IPS-15b (cell line): ENCODE data around the gene HELZ2.

Experiments used
- H3K27me3 ChIP-seq: one replicate; pipeline ENCODE4 v1.6.1; 2013; ENCODE audit warnings: low read length; ENCODE audit not compliant: control insufficient read depth, insufficient read depth
- H3K36me3 ChIP-seq: one replicate; pipeline ENCODE4 v1.6.1; 2013; ENCODE audit warnings: low read length; ENCODE audit not compliant: control insufficient read depth, insufficient read depth
- H3K4me1 ChIP-seq: one replicate; pipeline ENCODE4 v1.6.1; 2013; ENCODE audit warnings: mild to moderate bottlenecking, low read length; ENCODE audit not compliant: control insufficient read depth, insufficient read depth
- H3K4me3 ChIP-seq: one replicate; pipeline ENCODE4 v1.5.1; 2013; ENCODE audit warnings: low read depth, low read length
- H3K9ac ChIP-seq: one replicate; pipeline ENCODE4 v1.6.1; 2013; ENCODE audit warnings: low read depth, mild to moderate bottlenecking, low read length
- H3K9me3 ChIP-seq: one replicate; pipeline ENCODE4 v1.6.1; 2013; ENCODE audit warnings: mild to moderate bottlenecking, low read length; ENCODE audit not compliant: control insufficient read depth, insufficient read depth

The HELZ2 gene

DNA sequence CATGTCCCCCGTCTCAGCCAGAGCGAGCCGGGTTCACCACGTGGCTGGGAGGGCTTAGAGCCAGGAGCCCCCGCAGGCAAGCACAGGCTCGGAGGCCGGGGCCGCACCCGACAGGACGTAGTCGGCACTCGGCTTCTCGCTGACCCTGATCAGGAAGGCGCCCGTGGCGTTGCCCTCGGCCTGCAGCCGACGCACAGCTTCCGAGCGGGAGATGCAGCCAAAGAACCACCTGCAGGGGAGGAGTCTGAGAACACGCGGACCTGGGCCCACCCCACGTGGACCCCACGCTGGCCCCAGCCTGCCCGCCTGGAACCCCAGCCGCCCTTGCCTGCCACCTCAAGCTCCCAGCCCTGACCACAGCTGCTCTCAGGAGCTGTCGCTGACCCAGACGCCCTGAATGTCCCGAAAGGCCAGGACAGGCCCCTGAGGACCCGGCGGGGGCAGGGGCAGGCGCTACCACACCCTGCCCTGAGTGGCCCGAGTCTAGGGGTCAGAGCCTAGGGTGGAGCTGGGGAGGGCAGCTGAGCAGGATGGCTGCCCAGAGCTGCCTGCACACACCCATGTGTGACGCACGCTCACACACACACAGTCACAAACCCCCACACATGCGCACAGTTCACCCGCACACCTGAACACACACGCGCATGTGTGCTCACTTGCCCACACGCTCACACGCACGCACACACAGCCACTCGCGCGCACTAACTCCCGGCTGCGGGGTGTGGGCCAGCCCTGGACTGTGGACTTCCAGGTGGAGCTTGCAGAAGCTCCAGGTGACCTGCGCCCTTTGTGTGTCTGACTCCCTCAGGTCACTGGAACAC, 39.0 kb downstream of the HELZ2 start:
- Histone ChIP-seq H3K4me1 (no peaks in the 10 kb centered on the region), H3K36me3 (no peaks in the 10 kb centered on the region), H3K9me3 (no peaks in the 10 kb centered on the region), H3K9ac (no peak overlapping the region), H3K4me3 (no peak overlapping the region), H3K27me3 (no peaks in the 10 kb centered on the region)

DNA sequence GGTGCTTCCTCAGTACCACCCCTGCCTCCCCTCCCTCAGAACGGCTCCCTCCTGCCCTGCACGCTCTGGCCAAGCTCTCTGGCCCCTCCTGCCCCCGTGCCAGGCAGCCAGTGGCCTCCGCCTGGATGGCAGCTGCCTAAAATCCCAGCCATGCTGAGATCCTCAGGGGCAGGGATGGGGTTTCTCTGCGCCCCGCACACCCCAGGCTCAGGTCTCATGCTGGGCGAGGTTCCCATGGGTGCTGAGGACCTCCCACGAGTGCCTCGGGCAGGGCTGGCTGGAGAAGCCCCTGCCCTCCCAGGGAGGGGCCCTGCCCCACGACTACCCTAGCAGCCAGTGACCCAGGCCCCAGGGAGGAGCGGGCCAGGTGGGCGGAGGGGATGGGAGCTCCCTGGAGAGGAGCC, 39.6 kb downstream of the HELZ2 start:
- no peak overlapping the region for H3K9ac ChIP-seq
- H3K36me3 ChIP-seq, result no peaks in the 10 kb centered on the region
- no peaks in the 10 kb centered on the region for H3K9me3 ChIP-seq
- no peaks in the 10 kb centered on the region for H3K27me3 ChIP-seq
- no peak overlapping the region for H3K4me3 ChIP-seq
- H3K4me1 ChIP-seq, result no peaks in the 10 kb centered on the region

DNA sequence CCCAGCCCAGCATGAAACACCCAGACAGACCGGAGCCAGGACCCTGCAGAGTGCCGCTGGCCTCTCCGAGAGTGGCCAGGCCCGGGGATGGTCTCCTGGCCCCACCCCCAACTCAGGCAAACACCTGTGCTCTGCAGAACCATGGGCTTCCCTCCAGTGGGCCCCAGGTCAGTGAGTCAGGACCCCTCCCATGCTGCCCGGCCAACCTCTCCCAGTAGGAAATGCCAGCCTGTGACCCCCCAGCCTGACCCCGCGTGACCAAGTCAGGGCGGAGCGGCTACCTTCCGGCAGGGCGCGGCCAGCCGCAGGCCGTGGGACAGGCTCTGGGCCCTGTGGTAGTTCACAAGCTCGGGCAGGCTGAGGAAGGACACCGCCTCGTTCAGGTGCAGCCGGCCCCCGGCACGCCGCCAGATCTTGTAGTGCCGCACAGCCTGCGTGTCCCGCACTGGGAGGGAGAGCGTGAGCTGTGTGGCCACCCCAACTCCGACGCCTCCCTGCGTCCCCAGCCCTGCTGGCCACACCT, 40.1 kb downstream of the HELZ2 start:
- Histone ChIP-seq H3K4me3 (no peak overlapping the region), H3K27me3 (no peaks in the 10 kb centered on the region), H3K4me1 (no peaks in the 10 kb centered on the region), H3K9me3 (no peaks in the 10 kb centered on the region), H3K9ac (no peak overlapping the region), H3K36me3 (no peaks in the 10 kb centered on the region)

DNA sequence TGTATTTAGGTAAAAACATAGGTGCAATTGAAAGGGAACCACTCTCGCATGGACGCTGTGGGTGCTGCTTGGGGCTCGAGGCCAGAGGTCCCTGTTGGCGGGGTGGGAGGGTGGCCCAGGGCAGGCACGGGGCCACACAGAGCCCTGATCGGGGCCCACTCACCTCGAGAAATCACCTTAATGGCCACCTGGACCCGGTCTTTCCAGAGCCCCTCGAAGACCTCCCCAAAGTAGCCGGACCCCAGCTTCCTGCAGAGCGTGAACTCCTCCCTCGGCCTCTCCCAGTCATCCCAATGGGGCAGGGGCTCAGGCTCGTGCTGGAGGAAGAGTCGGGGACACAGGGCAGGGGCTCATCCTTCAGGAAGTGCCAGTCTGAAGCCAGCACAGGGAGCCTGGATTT, 40.7 kb downstream of the HELZ2 start:
- Histone ChIP-seq H3K36me3 (no peaks in the 10 kb centered on the region), H3K4me3 (no peak overlapping the region), H3K9ac (no peak overlapping the region), H3K4me1 (no peaks in the 10 kb centered on the region), H3K27me3 (no peaks in the 10 kb centered on the region), H3K9me3 (no peaks in the 10 kb centered on the region)

DNA sequence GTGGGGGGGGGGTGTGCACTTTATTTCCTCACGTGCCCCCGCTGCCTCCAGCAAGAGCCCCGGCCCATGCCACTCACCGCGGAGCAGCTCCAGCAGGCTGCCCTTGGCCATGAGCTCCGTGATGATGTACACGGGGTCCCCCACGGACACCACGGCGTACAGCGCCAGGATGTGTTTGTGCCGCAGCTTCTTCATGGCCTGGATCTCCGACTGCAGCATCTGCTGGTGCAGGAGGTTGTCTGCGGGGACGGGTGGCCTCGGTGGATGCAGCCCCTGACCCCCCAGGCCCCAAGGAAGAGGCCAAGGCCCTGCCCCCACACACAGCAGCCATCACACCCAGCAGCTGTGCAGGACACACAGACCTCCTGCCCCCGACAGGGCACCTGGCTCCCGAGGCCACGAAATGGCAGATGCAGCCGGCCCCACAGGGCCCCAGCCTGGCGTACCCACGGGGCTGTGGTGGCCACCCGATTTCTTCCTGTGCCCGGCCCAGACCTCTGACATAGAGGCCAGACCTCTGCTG, 41.5 kb downstream of the HELZ2 start:
- Histone ChIP-seq H3K36me3 (no peaks in the 10 kb centered on the region), H3K4me1 (no peaks in the 10 kb centered on the region), H3K9me3 (no peaks in the 10 kb centered on the region), H3K9ac (no peak overlapping the region), H3K27me3 (no peaks in the 10 kb centered on the region), H3K4me3 (no peak overlapping the region)

DNA sequence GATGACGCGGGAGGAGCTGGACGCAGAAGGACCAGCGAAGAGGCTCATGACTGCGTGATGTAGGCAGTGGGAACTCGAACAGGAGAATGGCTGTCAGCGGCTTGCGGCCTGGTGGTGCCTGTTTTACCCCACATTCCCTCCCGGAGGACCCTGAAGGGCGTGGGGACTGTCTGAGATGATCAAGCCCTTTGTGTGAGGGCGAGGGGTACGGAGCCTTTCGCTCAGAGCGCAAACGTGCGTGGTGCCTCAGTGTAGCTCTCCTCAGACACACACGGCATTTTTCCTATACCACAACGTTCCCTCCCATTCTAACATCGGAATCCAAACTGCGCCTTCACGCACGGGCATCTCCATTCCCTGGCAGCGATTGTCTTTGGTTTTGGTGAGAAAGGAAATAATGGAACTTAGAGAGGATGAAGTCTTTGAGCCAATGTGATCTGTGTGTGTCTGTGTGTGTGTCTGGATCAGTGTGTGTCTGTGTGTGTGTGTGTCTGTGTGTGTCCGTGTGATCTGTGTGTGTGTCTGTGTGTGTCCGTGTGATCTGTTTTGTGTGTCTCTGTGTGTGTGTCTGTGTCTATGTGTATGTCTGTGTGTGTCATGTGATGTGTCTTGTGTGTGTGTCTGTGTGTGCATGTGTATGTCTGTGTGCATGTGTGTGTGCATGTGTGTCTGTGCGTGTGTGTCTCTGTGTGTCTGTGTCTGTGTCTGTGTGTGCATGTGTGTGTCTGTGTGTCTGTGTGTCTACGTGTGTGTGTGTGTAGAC, 42.2 kb downstream of the HELZ2 start:
- H3K27me3 ChIP-seq, result no peaks in the 10 kb centered on the region
- no peaks in the 10 kb centered on the region for H3K36me3 ChIP-seq
- no peaks in the 10 kb centered on the region for H3K4me1 ChIP-seq

DNA sequence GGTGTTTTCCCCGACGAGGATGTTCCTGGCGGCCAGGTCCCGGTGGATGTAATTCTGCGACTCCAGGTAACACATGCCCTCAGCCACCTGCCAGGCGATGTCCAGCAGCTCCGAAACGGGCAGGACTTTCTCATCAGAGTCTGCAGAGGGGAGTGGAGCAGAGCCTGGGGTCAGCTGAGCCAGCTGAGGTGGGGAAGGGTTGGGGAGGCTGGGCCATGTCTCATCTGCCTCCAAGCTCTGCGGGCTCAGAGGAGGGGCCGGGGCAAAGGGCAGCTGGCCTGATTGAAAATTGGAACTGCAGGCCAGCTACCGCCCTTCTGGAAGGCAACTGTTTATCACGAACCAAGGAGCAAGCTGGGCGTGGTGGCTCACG, 43.3 kb downstream of the HELZ2 start:
- no peak overlapping the region for H3K9ac ChIP-seq
- no peaks in the 10 kb centered on the region for H3K4me1 ChIP-seq
- no peaks in the 10 kb centered on the region for H3K9me3 ChIP-seq
- H3K36me3 ChIP-seq, result no peaks in the 10 kb centered on the region
- H3K4me3 ChIP-seq, result no peak overlapping the region
- no peaks in the 10 kb centered on the region for H3K27me3 ChIP-seq

More for the DNA sequence above, 42.2 kb downstream of the HELZ2 start:
- no peak overlapping the region for H3K9ac ChIP-seq
- H3K9me3 ChIP-seq, result no peaks in the 10 kb centered on the region
- H3K4me3 ChIP-seq, result no peak overlapping the region

DNA sequence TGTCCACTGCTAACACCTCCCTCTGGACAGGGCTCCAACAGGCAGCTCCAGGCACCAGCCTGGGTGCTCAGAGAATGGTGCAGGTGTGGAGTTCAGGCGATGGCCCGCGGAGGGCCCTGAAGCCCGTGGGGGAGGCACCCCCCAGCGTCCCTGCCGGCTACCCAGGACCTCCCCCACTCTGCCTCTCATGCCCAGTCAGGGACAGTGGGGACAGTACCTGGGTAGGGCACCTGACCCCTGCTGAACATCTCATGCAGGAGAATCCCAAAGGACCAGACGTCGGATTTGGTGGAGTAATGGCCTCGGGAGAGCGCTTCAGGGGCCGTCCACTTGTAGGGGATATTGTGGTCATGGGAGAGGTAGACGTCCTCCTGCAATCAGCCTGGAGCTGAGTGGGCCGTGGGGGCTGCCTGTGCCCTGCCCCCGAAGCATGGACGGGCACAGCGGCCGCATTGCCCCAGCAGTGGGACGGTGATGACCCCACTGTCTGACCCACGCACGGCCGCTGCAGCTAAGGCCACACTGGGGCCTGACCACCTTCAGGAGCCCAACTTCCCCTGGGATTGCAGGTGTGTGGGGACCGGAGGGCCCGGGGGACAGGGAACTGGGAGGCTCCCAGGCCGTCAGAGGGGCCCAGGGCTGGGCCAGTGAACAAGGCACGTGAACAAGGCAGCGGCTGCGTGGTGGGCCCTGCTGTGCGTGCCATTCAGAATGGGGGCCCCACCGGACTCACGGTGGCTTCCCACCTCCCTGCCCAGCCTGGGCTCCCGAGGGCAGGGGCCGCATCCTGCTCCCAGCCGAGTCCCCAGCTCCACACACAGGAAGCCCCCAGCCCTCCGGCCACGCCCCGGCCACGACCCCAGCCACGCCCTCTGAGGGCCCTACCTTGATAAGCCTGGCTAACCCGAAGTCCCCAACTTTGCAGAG, 43.9 kb downstream of the HELZ2 start:
- H3K4me3 ChIP-seq, result no peak overlapping the region
- no peaks in the 10 kb centered on the region for H3K9me3 ChIP-seq
- no peaks in the 10 kb centered on the region for H3K4me1 ChIP-seq
- H3K36me3 ChIP-seq, result no peaks in the 10 kb centered on the region
- H3K9ac ChIP-seq, result no peak overlapping the region
- no peaks in the 10 kb centered on the region for H3K27me3 ChIP-seq

DNA sequence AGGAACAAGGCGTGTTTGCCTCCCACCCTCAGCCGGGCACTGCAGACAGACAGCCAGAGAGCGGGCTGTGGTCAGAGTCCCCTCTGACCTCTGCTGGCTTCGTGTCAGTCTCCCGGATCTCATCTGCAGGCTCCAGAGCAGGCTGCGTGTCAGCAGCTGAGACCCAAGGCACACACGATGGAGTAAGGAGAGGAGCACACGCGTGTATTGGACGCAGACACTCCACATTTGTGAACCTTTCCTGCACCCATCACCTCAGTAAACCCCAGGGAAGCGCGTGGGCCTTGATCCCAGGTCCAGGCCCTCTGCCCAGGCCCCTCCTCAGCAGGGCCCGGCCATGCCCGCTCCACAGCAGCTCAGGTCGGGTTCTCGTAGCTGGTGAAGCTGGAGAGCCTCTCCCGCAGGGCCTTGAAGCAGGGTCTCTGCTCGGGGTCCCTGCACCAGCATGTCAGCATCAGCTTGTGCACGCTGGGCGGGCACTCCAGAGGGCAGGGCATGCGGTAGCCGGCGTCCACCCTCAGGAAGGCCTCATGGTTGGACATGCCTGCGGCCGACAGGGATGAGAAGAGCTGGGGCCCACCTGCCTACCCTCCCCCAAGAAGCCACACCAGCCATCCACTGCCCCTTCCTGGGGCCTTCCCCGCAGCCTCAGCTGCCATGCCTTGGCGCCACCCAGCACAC, 44.7 kb downstream of the HELZ2 start:
- Histone ChIP-seq H3K4me1 (no peaks in the 10 kb centered on the region), H3K27me3 (no peaks in the 10 kb centered on the region), H3K36me3 (no peaks in the 10 kb centered on the region), H3K9me3 (no peaks in the 10 kb centered on the region), H3K4me3 (no peak overlapping the region), H3K9ac (no peak overlapping the region)

DNA sequence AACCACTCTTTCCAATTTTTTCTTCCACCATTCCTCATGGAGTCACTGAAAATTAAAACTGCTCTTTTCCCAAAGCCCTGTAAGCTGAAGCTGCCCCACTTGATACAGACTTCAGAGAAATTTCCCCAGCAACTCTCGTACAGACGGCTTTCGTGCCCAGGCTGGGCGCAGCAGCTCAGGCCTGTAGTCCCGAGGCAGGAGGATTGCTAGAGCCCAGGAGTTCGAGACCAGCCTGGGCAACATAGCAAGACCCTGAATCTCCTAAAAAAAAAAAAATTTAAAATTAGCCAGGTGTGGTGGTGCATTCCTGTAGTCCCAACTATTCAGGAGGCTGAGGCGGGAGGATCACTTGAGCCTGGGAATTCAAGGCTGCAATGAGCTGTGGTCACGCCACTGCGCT, 46.9 kb downstream of the HELZ2 start:
- Histone ChIP-seq H3K4me1 (no peaks in the 10 kb centered on the region), H3K9ac (no peak overlapping the region), H3K4me3 (no peak overlapping the region), H3K36me3 (peaks cover 12% of the 10 kb centered on the region), H3K9me3 (no peaks in the 10 kb centered on the region), H3K27me3 (no peaks in the 10 kb centered on the region)

DNA sequence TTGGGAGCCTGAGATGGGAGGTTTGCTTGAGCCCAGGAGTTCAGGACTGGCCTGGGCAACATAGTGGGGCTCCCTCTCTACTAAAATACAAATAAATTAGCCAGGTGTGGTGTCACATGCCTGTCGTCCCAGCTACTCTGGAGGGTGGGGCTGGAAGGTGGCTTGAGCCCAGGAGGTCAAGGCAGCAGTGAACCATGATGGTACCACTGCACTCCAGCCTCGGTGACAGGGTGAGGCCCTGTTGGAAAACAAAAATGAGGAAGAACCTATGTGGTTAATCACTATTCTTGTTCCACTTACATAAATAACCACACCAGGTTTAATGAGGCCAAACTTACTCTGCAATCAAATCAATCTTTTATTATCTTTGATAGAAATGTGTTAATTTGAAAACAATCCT, 48.1 kb downstream of the HELZ2 start:
- no peak overlapping the region for H3K4me3 ChIP-seq
- H3K27me3 ChIP-seq, result no peaks in the 10 kb centered on the region
- H3K4me1 ChIP-seq, result no peaks in the 10 kb centered on the region
- no peak overlapping the region for H3K9ac ChIP-seq
- H3K36me3 ChIP-seq, result peaks cover 19% of the 10 kb centered on the region
- no peaks in the 10 kb centered on the region for H3K9me3 ChIP-seq
